Transverse colon (tissue), 4 donors: Measurements from ENCODE around the gene CLDN6.

Experiments
- CTCF ChIP-seq, 5 experiments: fragments of 200-600 bp in 3 of 5; fragments of 450-650 bp in 2 of 5; sonication (generic) in 3 of 5; IDR thresholded peaks; 1 replicate in 2 of 5; 2 replicates in 3 of 5; pipeline ENCODE4 v1.5.1; 2016 to 2017; ENCODE audit warnings: antibody characterized with exemption in 5 of 5, inconsistent platforms in 3 of 5, mild to moderate bottlenecking in 2 of 5, moderate library complexity in 1 of 5
- EP300 ChIP-seq: sonication (generic); formaldehyde crosslinking; IDR thresholded peaks from one replicate; pipeline ENCODE4 v1.6.1; 2017; ENCODE audit warnings: antibody characterized with exemption, low read depth
- POLR2A ChIP-seq: fragments of 450-650 bp; IDR thresholded peaks from one replicate; pipeline ENCODE4 v1.6.1; 2016; ENCODE audit warnings: antibody characterized with exemption, mild to moderate bottlenecking, moderate library complexity
- POLR2AphosphoS5 ChIP-seq, 3 donors: sonication (generic); formaldehyde crosslinking; IDR thresholded peaks; one replicate each; pipeline ENCODE4 v1.6.1; 2016; ENCODE audit warnings: antibody characterized with exemption in 3 of 3

GRCh38 chr16:2966043-2966807 lies 51.8 kb downstream of the CLDN6 start:
- TF ChIP-seq CTCF (IDR thresholded peaks at IDR 0.05) (no peak), POLR2AphosphoS5 (IDR thresholded peaks at IDR 0.05) (no peak), EP300 (no peak), POLR2A (no peak)
